Body of pancreas (tissue), 4 donors: ENCODE data around the gene CNTNAP5.

Experiments
- POLR2A ChIP-seq, 3 donors: fragments of 450-650 bp; IDR thresholded peaks; one replicate each; pipeline ENCODE4 v1.6.1; 2016; ENCODE audit warnings: antibody characterized with exemption in 3 of 3, mild to moderate bottlenecking in 2 of 3
- TF ChIP-seq, protein P1 (sequence below), 7 experiments: fragments of 450-650 bp in 4 of 7; fragments of 200-600 bp in 3 of 7; sonication (generic) in 3 of 7; IDR thresholded peaks; one replicate each; pipeline ENCODE4 v1.5.1; 2016 to 2019; ENCODE audit warnings: antibody characterized with exemption in 7 of 7

DNA sequence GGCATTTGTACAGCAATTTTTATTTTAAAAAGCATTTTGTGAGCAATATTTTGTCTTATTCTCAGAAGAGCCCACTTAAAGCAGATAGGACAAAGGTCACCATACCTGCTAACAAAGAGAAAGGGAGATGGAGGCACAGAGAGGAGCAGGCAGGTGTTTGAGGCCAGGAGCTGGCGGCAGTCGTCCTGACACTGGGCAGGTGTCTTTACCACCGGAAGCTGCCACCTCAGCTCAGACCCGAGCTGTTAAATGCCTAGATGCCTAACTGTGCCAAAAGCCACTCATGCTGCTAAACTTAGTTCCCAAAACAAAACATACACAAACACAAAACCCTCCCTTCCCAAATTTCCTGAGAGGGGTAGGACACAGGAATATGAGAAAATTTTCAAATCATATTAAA, 120.9 kb downstream of the CNTNAP5 start:
- TF ChIP-seq, protein P1, sequence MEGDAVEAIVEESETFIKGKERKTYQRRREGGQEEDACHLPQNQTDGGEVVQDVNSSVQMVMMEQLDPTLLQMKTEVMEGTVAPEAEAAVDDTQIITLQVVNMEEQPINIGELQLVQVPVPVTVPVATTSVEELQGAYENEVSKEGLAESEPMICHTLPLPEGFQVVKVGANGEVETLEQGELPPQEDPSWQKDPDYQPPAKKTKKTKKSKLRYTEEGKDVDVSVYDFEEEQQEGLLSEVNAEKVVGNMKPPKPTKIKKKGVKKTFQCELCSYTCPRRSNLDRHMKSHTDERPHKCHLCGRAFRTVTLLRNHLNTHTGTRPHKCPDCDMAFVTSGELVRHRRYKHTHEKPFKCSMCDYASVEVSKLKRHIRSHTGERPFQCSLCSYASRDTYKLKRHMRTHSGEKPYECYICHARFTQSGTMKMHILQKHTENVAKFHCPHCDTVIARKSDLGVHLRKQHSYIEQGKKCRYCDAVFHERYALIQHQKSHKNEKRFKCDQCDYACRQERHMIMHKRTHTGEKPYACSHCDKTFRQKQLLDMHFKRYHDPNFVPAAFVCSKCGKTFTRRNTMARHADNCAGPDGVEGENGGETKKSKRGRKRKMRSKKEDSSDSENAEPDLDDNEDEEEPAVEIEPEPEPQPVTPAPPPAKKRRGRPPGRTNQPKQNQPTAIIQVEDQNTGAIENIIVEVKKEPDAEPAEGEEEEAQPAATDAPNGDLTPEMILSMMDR (IDR thresholded peaks at IDR 0.05) = no peak
- no peak for TF ChIP-seq POLR2A (IDR thresholded peaks at IDR 0.05)
